IMR-90 (cell line): ENCODE results near the gene GNE. TPM values are rescaled to one million over a fixed set of nuclear protein-coding genes. Genes with fewer than 3 reads are reported as not detected.

Experiments
- ATAC-seq: fragments of 200-7000 bp; cut with Tn5 transposase; 2 replicates; pipeline ENCODE4 v1.9.1; 2020; ENCODE audit warnings: low read depth, mild to moderate bottlenecking, moderate library complexity
- BruUV-seq: library from RNA; stranded (reverse); fragments of 400-500 nt; replicated peaks from 2 replicates; lab custom pipeline; 2021; lab: Mats Ljungman, UMichigan
- CTCF ChIA-PET: fragments of 300-600 bp; formaldehyde crosslinking; extraction: SDS; loops from one replicate; lab custom pipeline; 2021; ENCODE audit warnings: antibody characterized with exemption; lab: Yijun Ruan, JAX
- POLR2A ChIA-PET: fragments of 300-600 bp; sonication (Branson Sonifier 250); formaldehyde crosslinking; loops from one replicate; lab custom pipeline; 2022; ENCODE audit warnings: antibody characterized with exemption; ENCODE audit not compliant: unreplicated experiment; lab: Charles Lee
- DNase-seq: peaks from one replicate; pipeline ENCODE4 v3.0.0; 2013
- H2AFZ ChIP-seq: replicated peaks from 2 replicates; pipeline ENCODE3; 2013; ENCODE audit warnings: low read length, mild to moderate bottlenecking; ENCODE audit not compliant: poor library complexity
- H2AK5ac ChIP-seq: 2 replicates; pipeline ENCODE4 v1.6.1; 2013; ENCODE audit warnings: low read depth, low read length, inconsistent platforms
- H2AK9ac ChIP-seq: replicated peaks from 2 replicates; pipeline ENCODE3; 2013; ENCODE audit warnings: mild to moderate bottlenecking, low read depth, low read length, moderate library complexity; ENCODE audit not compliant: poor library complexity
- H2BK120ac ChIP-seq: 2 replicates; pipeline ENCODE4 v1.6.1; 2013; ENCODE audit warnings: low read depth, low read length, inconsistent platforms
- H2BK15ac ChIP-seq: 3 replicates; pipeline ENCODE4 v1.6.1; 2013; ENCODE audit warnings: low read depth, low read length, inconsistent platforms
- H2BK20ac ChIP-seq: 2 replicates; pipeline ENCODE4 v1.6.1; 2013; ENCODE audit warnings: low read depth, mild to moderate bottlenecking, inconsistent platforms, low read length, moderate library complexity
- H2BK5ac ChIP-seq: 2 replicates; pipeline ENCODE4 v1.6.1; 2013; ENCODE audit warnings: mild to moderate bottlenecking, low read depth, low read length, inconsistent platforms; ENCODE audit not compliant: poor library complexity, severe bottlenecking
- H3K14ac ChIP-seq: replicated peaks from 2 replicates; pipeline ENCODE4 v1.6.1; 2013; ENCODE audit warnings: low read depth, low read length, inconsistent platforms
- H3K18ac ChIP-seq: 2 replicates; pipeline ENCODE4 v1.6.1; 2013; ENCODE audit warnings: low read depth, low read length, control low read depth
- H3K23ac ChIP-seq: 2 replicates; pipeline ENCODE4 v1.6.1; 2013; ENCODE audit warnings: low read depth, low read length, inconsistent platforms
- H3K27ac ChIP-seq: 2 replicates; pipeline ENCODE4 v1.5.1; 2013; ENCODE audit warnings: mild to moderate bottlenecking, control low read depth, low read length; ENCODE audit not compliant: insufficient read depth
- H3K27me3 ChIP-seq: 2 replicates; pipeline ENCODE4 v1.6.1; 2013; ENCODE audit warnings: low read length; ENCODE audit not compliant: control insufficient read depth, insufficient read depth
- H3K36me3 ChIP-seq: 2 replicates; pipeline ENCODE4 v1.6.1; 2013; ENCODE audit warnings: low read length, mixed read lengths; ENCODE audit not compliant: control insufficient read depth, insufficient read depth
- H3K4ac ChIP-seq: 2 replicates; pipeline ENCODE4 v1.6.1; 2013; ENCODE audit warnings: low read depth, low read length, inconsistent platforms
- H3K4me1 ChIP-seq: 2 replicates; pipeline ENCODE4 v1.6.1; 2013; ENCODE audit warnings: low read length, mixed read lengths; ENCODE audit not compliant: control insufficient read depth, insufficient read depth
- H3K4me2 ChIP-seq: 2 replicates; pipeline ENCODE4 v1.6.1; 2013; ENCODE audit warnings: low read depth, mild to moderate bottlenecking, control low read depth, low read length, moderate library complexity
- H3K4me3 ChIP-seq: 2 replicates; pipeline ENCODE4 v1.5.1; 2013; ENCODE audit warnings: low read depth, mild to moderate bottlenecking, control low read depth, low read length, moderate library complexity; ENCODE audit not compliant: insufficient read depth
- H3K56ac ChIP-seq: 2 replicates; pipeline ENCODE4 v1.6.1; 2013; ENCODE audit warnings: low read length, inconsistent platforms; ENCODE audit not compliant: insufficient read depth; ENCODE audit errors: extremely low read depth
- H3K79me1 ChIP-seq, 2 experiments: 2 replicates each; pipeline ENCODE4 v1.6.1; 2013; ENCODE audit warnings: low read length in 2 of 2, inconsistent platforms in 1 of 2, low read depth in 1 of 2
- H3K9ac ChIP-seq: 2 replicates; pipeline ENCODE4 v1.6.1; 2013; ENCODE audit warnings: low read depth, low read length, control low read depth
- H3K9me1 ChIP-seq: 2 replicates; pipeline ENCODE4 v1.6.1; 2013; ENCODE audit warnings: low read length, inconsistent platforms; ENCODE audit not compliant: insufficient read depth
- H3K9me3 ChIP-seq: 2 replicates; pipeline ENCODE4 v1.6.1; 2013; ENCODE audit warnings: low read length; ENCODE audit not compliant: control insufficient read depth, insufficient read depth
- H4K20me1 ChIP-seq: 2 replicates; pipeline ENCODE4 v1.6.1; 2013; ENCODE audit warnings: low read length, inconsistent platforms; ENCODE audit not compliant: insufficient read depth
- H4K5ac ChIP-seq: 2 replicates; pipeline ENCODE4 v1.6.1; 2013; ENCODE audit warnings: mild to moderate bottlenecking, low read depth, low read length, control low read depth
- H4K8ac ChIP-seq, 2 experiments: 2 replicates each; pipeline ENCODE4 v1.6.1; 2013; ENCODE audit warnings: low read depth in 2 of 2, low read length in 2 of 2, control low read depth in 1 of 2, inconsistent platforms in 1 of 2
- H4K91ac ChIP-seq: 2 replicates; pipeline ENCODE4 v1.6.1; 2013; ENCODE audit warnings: low read depth, low read length, inconsistent platforms; ENCODE audit not compliant: insufficient read depth
- BHLHE40 ChIP-seq: fragments of 150-350 bp; IDR thresholded peaks from 2 replicates; pipeline ENCODE4 v1.6.1; 2016; ENCODE audit warnings: mild to moderate bottlenecking, low read depth, low read length
- CEBPB ChIP-seq: IDR thresholded peaks from 2 replicates; pipeline ENCODE4 v1.6.1; 2012; ENCODE audit warnings: low read depth, low read length, improper control_type of control experiment
- CHD1 ChIP-seq: IDR thresholded peaks from 2 replicates; pipeline ENCODE4 v1.6.1; 2012; ENCODE audit warnings: low read depth, low read length, improper control_type of control experiment
- CTCF ChIP-seq: conservative IDR thresholded peaks from 2 replicates; pipeline ENCODE4 v1.5.1; 2012; ENCODE audit warnings: mild to moderate bottlenecking, low read depth, low read length, improper control_type of control experiment
- FOS ChIP-seq: fragments of 150-350 bp; IDR thresholded peaks from 2 replicates; pipeline ENCODE4 v1.6.1; 2016; ENCODE audit warnings: low read depth, low read length
- MAFK ChIP-seq: IDR thresholded peaks from 2 replicates; pipeline ENCODE4 v1.6.1; 2012; ENCODE audit warnings: low read depth, low read length, improper control_type of control experiment
- MAZ ChIP-seq: IDR thresholded peaks from 2 replicates; pipeline ENCODE4 v1.6.1; 2012; ENCODE audit warnings: low read depth, mild to moderate bottlenecking, low read length, improper control_type of control experiment, moderate library complexity, borderline replicate concordance
- MXI1 ChIP-seq: IDR thresholded peaks from 2 replicates; pipeline ENCODE4 v1.6.1; 2012; ENCODE audit warnings: low read depth, mild to moderate bottlenecking, low read length, moderate library complexity, borderline replicate concordance
- NFE2L2 ChIP-seq: fragments of 150-350 bp; IDR thresholded peaks from 2 replicates; pipeline ENCODE4 v1.6.1; 2016; ENCODE audit warnings: low read depth, mild to moderate bottlenecking, low read length
- POLR2A ChIP-seq: IDR thresholded peaks from 2 replicates; pipeline ENCODE4 v1.6.1; 2012; ENCODE audit warnings: mild to moderate bottlenecking, low read depth, low read length
- RCOR1 ChIP-seq: IDR thresholded peaks from 2 replicates; pipeline ENCODE4 v1.6.1; 2012; ENCODE audit warnings: mild to moderate bottlenecking, low read length, improper control_type of control experiment; ENCODE audit not compliant: insufficient replicate concordance
- RFX5 ChIP-seq: IDR thresholded peaks from 2 replicates; pipeline ENCODE4 v1.8.0; 2012; ENCODE audit warnings: low read depth, mild to moderate bottlenecking, low read length, moderate library complexity
- SMC3 ChIP-seq: fragments of 150-350 bp; IDR thresholded peaks from 2 replicates; pipeline ENCODE4 v1.6.1; 2016; ENCODE audit warnings: low read depth, mild to moderate bottlenecking, antibody characterized with exemption, low read length, moderate library complexity
- WGBS, 2 experiments: methylation state at CpG; one replicate each; pipeline versions ENCODE4 v1.1.5 to v1.1.7; 2013; ENCODE audit warnings: missing lambda C conversion rate in 2 of 2; ENCODE audit not compliant: insufficient read length in 1 of 2; ENCODE audit errors: extremely low coverage in 2 of 2; 5-methylcytosine and 5-hydroxymethylcytosine counted together
- dilution Hi-C: fragments of 300-500 bp; cut with HindIII; formaldehyde crosslinking; loops from one replicate; pipeline ENCODE4 v1.14.3; 2018; ENCODE audit warnings: low sequenced_read_pairs; ENCODE audit not compliant: unreplicated experiment
- in situ Hi-C: fragments of 300-500 bp; cut with MboI; formaldehyde crosslinking; loops from 3 replicates; pipeline ENCODE4 v1.14.3; 2019; ENCODE audit warnings: low sequenced_read_pairs, inconsistent platforms, mixed read lengths
- intact Hi-C: fragments of 100-400 bp; cut with micrococcal nuclease; formaldehyde crosslinking; loops from 2 replicates; pipeline ENCODE4 v1.10.0; 2022
- polyA plus RNA-seq, 3 experiments: library from polyadenylated mRNA; depleted of rRNA; stranded (reverse); fragments of >200 nt; gene quantifications; 2 replicates each; pipeline ENCODE4 v1.2.3, GENCODE V29; 2012; ENCODE audit warnings: low replicate concordance in 1 of 3
- total RNA-seq: library from RNA; depleted of rRNA; stranded (reverse); fragments of >200 nt; gene quantifications from 2 replicates; pipeline ENCODE4 v1.2.3, GENCODE V29; 2012
- TF ChIP-seq, protein P1 (sequence below): fragments of 150-350 bp; IDR thresholded peaks from 2 replicates; pipeline ENCODE4 v1.6.1; 2017; ENCODE audit warnings: mild to moderate bottlenecking, antibody characterized with exemption, low read length, low read depth

GNE gene
- total and polyA plus RNA-seq, 2 of the 4 experiments (the other 2 are of a cell fraction) = 11.7 to 34.1 TPM

DNA sequence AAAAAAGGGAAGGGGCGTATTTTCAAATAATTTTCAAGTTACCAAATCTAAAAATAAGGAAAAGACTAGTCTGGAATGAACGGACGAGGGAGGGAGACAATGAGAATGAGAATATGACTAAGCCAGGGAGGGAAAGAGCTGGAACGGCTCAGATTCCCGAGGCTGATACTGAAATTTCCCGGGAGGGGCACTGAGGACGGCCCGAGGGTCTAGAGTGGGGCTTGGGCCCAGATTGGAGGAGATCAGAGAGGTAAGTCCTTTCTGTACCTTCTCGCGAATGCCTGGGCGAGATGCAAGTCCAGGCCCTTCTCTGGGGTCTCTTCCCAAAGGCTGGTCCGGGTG lies 92.5 kb downstream of the GNE start (continued):
- no peak for TF ChIP-seq FOS

DNA sequence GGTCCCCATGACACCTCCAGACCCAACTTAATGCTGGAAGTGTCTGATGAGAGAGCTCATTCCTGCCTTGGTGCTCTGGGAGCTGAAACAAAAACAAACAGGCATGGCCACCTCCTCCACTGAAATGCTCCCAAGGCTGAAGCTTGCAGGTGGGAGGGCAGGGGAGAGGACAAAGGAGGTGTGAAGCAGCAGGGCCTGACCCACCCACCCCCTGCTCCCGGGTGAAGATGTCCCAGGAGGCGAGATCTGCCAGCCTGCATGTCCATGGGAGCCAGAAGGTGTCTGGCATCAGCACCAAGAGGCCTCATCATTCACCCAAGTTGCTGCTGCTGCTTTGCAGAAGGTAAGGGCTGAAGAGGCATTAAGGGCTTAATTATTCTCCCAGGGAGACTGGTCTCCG lies 93.3 kb downstream of the GNE start:
- Histone ChIP-seq H3K27ac (no peak overlapping the region), H3K4me3 (no peak overlapping the region), H3K4me1 (peaks cover 31% of the 10 kb centered on the region), H2BK120ac (peak overlapping the region; percentile 89), H4K5ac (peak overlapping the region; percentile 50; the same call in 1 of the 2 replicates), H3K9ac (no peak overlapping the region), H2BK5ac (no peak overlapping the region), H2BK15ac (no peak overlapping the region), H3K4ac (peak overlapping the region; percentile 79), H3K9me1 (peaks cover 28% of the 10 kb centered on the region), H3K27me3 (no peaks in the 10 kb centered on the region), H2BK20ac (peak overlapping the region; percentile 7), H3K14ac (peak overlapping the region; percentile 35; the same call in 1 of the 2 replicates), H4K91ac (peak overlapping the region; percentile 58), H3K18ac (peak overlapping the region; percentile 55; the same call in 1 of the 2 replicates), H4K8ac (peak overlapping the region in 1 of 2 experiments; percentile 53; a peak in 1 of 4 replicates), H3K36me3 (peaks cover 5% of the 10 kb centered on the region), H3K9me3 (no peaks in the 10 kb centered on the region), H3K23ac (peak overlapping the region; percentile 41; the same call in 1 of the 2 replicates), H4K20me1 (no peaks in the 10 kb centered on the region), H2AK5ac (peak overlapping the region; percentile 18), H3K56ac (no peak overlapping the region), H2AFZ (no peak overlapping the region), H3K79me1 (peaks cover 0 to 15% of the 10 kb centered on the region in 2 experiments; a peak in 2 of 4 replicates), H2AK9ac (peak overlapping the region; percentile 80), H3K4me2 (no peak overlapping the region)
- dilution Hi-C loops (no loop called here), intact Hi-C loops (no loop called here), in situ Hi-C loops (no loop called here)
- 100% methylated on average over 1 of the region's 3 CpGs; no CpG with 5 or more reads in 1 of the 2 experiments for WGBS, 2 experiments
- ChIA-PET POLR2A (no interaction called here), CTCF (interaction anchor here (1.5 kb wide), 1 partner anchor 16 kb away, joined by 3 read pairs; no protein-coding TSS in a partner anchor)
- no TSS peak for BruUV-seq
- no peak for ATAC-seq
- DNase-seq = no peak
- TF ChIP-seq FOS = no peak
- no peak for TF ChIP-seq MXI1
- TF ChIP-seq NFE2L2 = no peak
- TF ChIP-seq RCOR1 = no peak
- TF ChIP-seq MAZ = no peak
- TF ChIP-seq CEBPB = no peak
- no peak for TF ChIP-seq POLR2A
- no peak for TF ChIP-seq CTCF
- no peak for TF ChIP-seq RFX5
- TF ChIP-seq BHLHE40 = no peak
- no peak for TF ChIP-seq MAFK
- TF ChIP-seq CHD1 = no peak
- TF ChIP-seq SMC3 = no peak
- TF ChIP-seq, protein P1, sequence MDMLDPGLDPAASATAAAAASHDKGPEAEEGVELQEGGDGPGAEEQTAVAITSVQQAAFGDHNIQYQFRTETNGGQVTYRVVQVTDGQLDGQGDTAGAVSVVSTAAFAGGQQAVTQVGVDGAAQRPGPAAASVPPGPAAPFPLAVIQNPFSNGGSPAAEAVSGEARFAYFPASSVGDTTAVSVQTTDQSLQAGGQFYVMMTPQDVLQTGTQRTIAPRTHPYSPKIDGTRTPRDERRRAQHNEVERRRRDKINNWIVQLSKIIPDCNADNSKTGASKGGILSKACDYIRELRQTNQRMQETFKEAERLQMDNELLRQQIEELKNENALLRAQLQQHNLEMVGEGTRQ = no peak
